Smooth muscle cell (in vitro differentiated cells): ENCODE results near the gene SHC2. TPM values are rescaled to one million over a fixed set of nuclear protein-coding genes. Genes with fewer than 3 reads are reported as not detected.

Experiments
- DNase-seq: peaks from one replicate; lab custom pipeline; 2025; ENCODE audit not compliant: unreplicated experiment; lab: John Stamatoyannopoulos, UW
- H2AFZ ChIP-seq: fragments of 200-600 bp; sonication (generic); 2 replicates; pipeline ENCODE4 v1.6.0; 2016; ENCODE audit warnings: antibody characterized with exemption, low read depth, mild to moderate bottlenecking
- H3F3A ChIP-seq: fragments of 200-600 bp; sonication (generic); 2 replicates; pipeline ENCODE4 v1.6.0; 2017; ENCODE audit warnings: antibody characterized with exemption, low read depth
- H3K27ac ChIP-seq: fragments of 200-600 bp; sonication (generic); 2 replicates; pipeline ENCODE4 v1.5.1; 2016; ENCODE audit warnings: low read depth, mild to moderate bottlenecking
- H3K27me3 ChIP-seq: fragments of 200-600 bp; sonication (generic); 2 replicates; pipeline ENCODE4 v1.6.1; 2016; ENCODE audit warnings: low read depth, mild to moderate bottlenecking
- H3K36me3 ChIP-seq: fragments of 200-600 bp; sonication (generic); 2 replicates; pipeline ENCODE4 v1.5.1; 2016; ENCODE audit warnings: low read depth
- H3K4me1 ChIP-seq: fragments of 200-600 bp; sonication (generic); 2 replicates; pipeline ENCODE4 v1.5.1; 2016; ENCODE audit warnings: low read depth
- H3K4me2 ChIP-seq: fragments of 200-600 bp; sonication (generic); 2 replicates; pipeline ENCODE4 v1.6.0; 2016; ENCODE audit warnings: mild to moderate bottlenecking
- H3K4me3 ChIP-seq: fragments of 200-600 bp; sonication (generic); 2 replicates; pipeline ENCODE4 v1.5.1; 2016; ENCODE audit warnings: mild to moderate bottlenecking
- H3K79me2 ChIP-seq: fragments of 200-600 bp; sonication (generic); 2 replicates; pipeline ENCODE4 v1.6.0; 2016; ENCODE audit warnings: low read depth, mild to moderate bottlenecking
- H3K9ac ChIP-seq: fragments of 200-600 bp; sonication (generic); 2 replicates; pipeline ENCODE4 v1.6.0; 2016; ENCODE audit warnings: low read depth
- H3K9me3 ChIP-seq: fragments of 200-600 bp; sonication (generic); replicated peaks from 2 replicates; pipeline ENCODE4 v1.5.1; 2016; ENCODE audit warnings: low read depth
- H4K20me1 ChIP-seq: fragments of 200-600 bp; sonication (generic); 2 replicates; pipeline ENCODE4 v1.6.0; 2016; ENCODE audit warnings: low read depth
- CTCF ChIP-seq: fragments of 200-600 bp; sonication (generic); IDR thresholded peaks from 2 replicates; pipeline ENCODE4 v1.5.1; 2017; ENCODE audit warnings: borderline replicate concordance, mild to moderate bottlenecking, antibody characterized with exemption; ENCODE audit not compliant: insufficient read depth, poor library complexity, severe bottlenecking
- WGBS: methylation state at CpG from one replicate; pipeline ENCODE4 v1.1.7; 2016; ENCODE audit warnings: low lambda C conversion rate; 5-methylcytosine and 5-hydroxymethylcytosine counted together
- polyA plus RNA-seq: library from polyadenylated mRNA; unstranded; fragments of >200 nt; fragmentation: Nextera tagmentation; extraction: Ambion mirVana; gene quantifications from 2 replicates; pipeline ENCODE4 v1.2.1, GENCODE V29; 2016
- total RNA-seq: library from RNA; depleted of rRNA; stranded (reverse); fragments of >200 nt; gene quantifications from 2 replicates; pipeline ENCODE4 v1.2.3, GENCODE V29; 2014

SHC2 gene
- total and polyA plus RNA-seq, 2 experiments from 2014 or later, result 15.6 to 29.3 TPM

- Histone ChIP-seq H3K9me3 (no peaks in the 10 kb centered on the region), H3K36me3 (no peaks in the 10 kb centered on the region), H3F3A (peaks cover 5% of the 10 kb centered on the region), H3K27ac (no peak overlapping the region), H3K4me1 (no peaks in the 10 kb centered on the region), H3K4me2 (no peak overlapping the region), H2AFZ (no peak overlapping the region), H3K9ac (no peak overlapping the region), H3K4me3 (no peak overlapping the region), H4K20me1 (no peaks in the 10 kb centered on the region), H3K27me3 (peaks cover 32% of the 10 kb centered on the region), H3K79me2 (no peaks in the 10 kb centered on the region)
- DNase-seq, result peak; percentile 11
- WGBS, result 28% methylated on average over 32 of the region's 32 CpGs
- peak; percentile 76 for TF ChIP-seq CTCF
Measured at GRCh38 chr19:495402-496111, 34.7 kb upstream of the SHC2 start.

- no peak for TF ChIP-seq CTCF
- Histone ChIP-seq H3K36me3 (no peaks in the 10 kb centered on the region), H3F3A (peaks cover 5% of the 10 kb centered on the region), H3K27me3 (peaks cover 32% of the 10 kb centered on the region), H3K79me2 (no peaks in the 10 kb centered on the region), H3K27ac (no peak overlapping the region), H3K4me3 (no peak overlapping the region), H3K9ac (no peak overlapping the region), H4K20me1 (no peaks in the 10 kb centered on the region), H3K9me3 (no peaks in the 10 kb centered on the region), H2AFZ (no peak overlapping the region), H3K4me1 (peaks cover 3% of the 10 kb centered on the region), H3K4me2 (no peak overlapping the region)
- WGBS, result 85% methylated on average over 10 of the region's 10 CpGs
- no peak for DNase-seq
Measured at GRCh38 chr19:495081-495401, 34.2 kb upstream of the SHC2 start.

DNA sequence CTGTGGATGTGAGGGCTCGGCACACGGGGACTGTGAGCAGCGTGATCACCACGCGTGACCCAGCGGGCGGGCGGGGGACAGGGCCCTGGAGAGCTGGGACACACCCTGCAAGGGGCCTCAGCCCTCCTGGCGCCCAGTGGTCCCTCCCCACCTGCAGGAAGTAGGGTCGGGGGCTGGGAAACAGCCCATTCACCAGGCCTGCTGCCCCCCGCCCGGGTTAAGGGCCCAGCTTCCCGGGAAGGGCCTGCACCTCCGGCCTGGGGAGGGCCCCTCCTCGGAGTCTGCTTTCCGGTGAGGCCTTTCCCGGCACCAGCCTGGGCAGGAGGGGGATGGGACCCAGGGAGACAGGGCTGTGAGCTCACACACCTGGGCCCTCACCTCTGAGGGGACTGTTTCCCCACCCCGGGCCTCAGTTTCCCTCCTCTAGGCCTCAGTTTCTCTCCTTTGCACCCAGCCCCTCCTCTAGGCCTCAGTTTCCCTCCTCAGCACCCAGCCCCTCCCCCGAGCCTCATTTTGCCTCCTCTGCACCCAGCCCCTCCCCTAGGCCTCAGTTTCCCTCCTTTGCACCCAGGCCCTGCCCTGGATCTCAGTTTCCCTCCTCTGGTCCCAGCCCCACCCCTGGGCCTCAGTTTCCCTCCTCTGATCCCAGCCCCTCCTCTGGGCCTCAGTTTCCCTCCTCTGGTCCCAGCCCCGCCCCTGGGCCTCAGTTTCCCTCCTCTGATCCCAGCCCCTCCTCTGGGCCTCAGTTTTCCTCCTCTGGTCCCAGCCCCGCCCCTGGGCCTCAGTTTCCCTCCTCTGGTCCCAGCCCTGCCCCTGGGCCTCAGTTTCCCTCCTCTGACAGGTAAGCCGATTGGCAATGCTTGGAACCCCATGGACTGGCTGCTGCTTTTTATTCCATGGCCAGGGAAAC is 33.6 kb upstream of the SHC2 start:
- Histone ChIP-seq H4K20me1 (no peaks in the 10 kb centered on the region), H3K4me2 (no peak overlapping the region), H3K9ac (no peak overlapping the region), H3K36me3 (no peaks in the 10 kb centered on the region), H3K27ac (no peak overlapping the region), H2AFZ (no peak overlapping the region), H3K79me2 (no peaks in the 10 kb centered on the region), H3K4me3 (no peak overlapping the region), H3K9me3 (no peaks in the 10 kb centered on the region), H3K27me3 (peaks cover 29% of the 10 kb centered on the region), H3K4me1 (peaks cover 8% of the 10 kb centered on the region), H3F3A (peaks cover 5% of the 10 kb centered on the region)
- 75% methylated on average over 18 of the region's 22 CpGs for WGBS
- no peak for DNase-seq
- no peak for TF ChIP-seq CTCF
